ENCODE results near the gene NDUFV1.
A peak's percentile ranks its signal among the peaks of the same experiment; 100 is the strongest.
"Not testable (repeated sequence)": the region's sequence is repeated elsewhere in the genome, so short reads cannot be mapped to it uniquely, and the experiment has no call there.

The NDUFV1 gene

GRCh38 chr11:67622905-67623304 lies 16.2 kb downstream of the NDUFV1 start:
- H3K36me3 ChIP-seq (ENCODE audit: control insufficient read depth, low read depth, low read length); H3K27ac ChIP-seq (ENCODE audit: low read length); H3K9ac ChIP-seq (ENCODE audit: low read length); H3K4me1 ChIP-seq (ENCODE audit: control insufficient read depth, low read depth, low read length); H3K9me3 ChIP-seq (ENCODE audit: control insufficient read depth, low read depth, low read length); H3K4me3 ChIP-seq (ENCODE audit: low read length); H3K27me3 ChIP-seq (ENCODE audit: control insufficient read depth, insufficient read depth, low read length): not testable (repeated sequence)

- H3K9me3 ChIP-seq (ENCODE audit: control insufficient read depth, low read depth, low read length); H3K4me1 ChIP-seq (ENCODE audit: control insufficient read depth, low read depth, low read length); H3K27me3 ChIP-seq (ENCODE audit: control insufficient read depth, insufficient read depth, low read length); H3K9ac ChIP-seq (ENCODE audit: low read length); H3K36me3 ChIP-seq (ENCODE audit: control insufficient read depth, low read depth, low read length); H3K4me3 ChIP-seq (ENCODE audit: low read length); H3K27ac ChIP-seq (ENCODE audit: low read length): not testable (repeated sequence)
Observed at GRCh38 chr11:67623795-67624194, 17.1 kb downstream of the NDUFV1 start.

GRCh38 chr11:67626131-67626833 lies 19.5 kb downstream of the NDUFV1 start:
- not testable (repeated sequence) for H3K4me3 ChIP-seq (ENCODE audit: low read length); H3K9ac ChIP-seq (ENCODE audit: low read length); H3K4me1 ChIP-seq (ENCODE audit: control insufficient read depth, low read depth, low read length); H3K36me3 ChIP-seq (ENCODE audit: control insufficient read depth, low read depth, low read length); H3K9me3 ChIP-seq (ENCODE audit: control insufficient read depth, low read depth, low read length); H3K27ac ChIP-seq (ENCODE audit: low read length); H3K27me3 ChIP-seq (ENCODE audit: control insufficient read depth, insufficient read depth, low read length)

- Histone ChIP-seq H3K36me3 (ENCODE audit: control insufficient read depth, low read depth, low read length) (peaks cover 10% of the 10 kb centered on the region), H3K9me3 (ENCODE audit: control insufficient read depth, low read depth, low read length) (no peaks in the 10 kb centered on the region), H3K27ac (ENCODE audit: low read length) (no peak overlapping the region), H3K9ac (ENCODE audit: low read length) (no peak overlapping the region), H3K4me1 (ENCODE audit: control insufficient read depth, low read depth, low read length) (no peaks in the 10 kb centered on the region), H3K4me3 (ENCODE audit: low read length) (no peak overlapping the region), H3K27me3 (ENCODE audit: control insufficient read depth, insufficient read depth, low read length) (no peaks in the 10 kb centered on the region)
Observed at GRCh38 chr11:67626970-67627369, 20.2 kb downstream of the NDUFV1 start.

GRCh38 chr11:67627441-67627811 lies 20.7 kb downstream of the NDUFV1 start:
- Histone ChIP-seq H3K9me3 (ENCODE audit: control insufficient read depth, low read depth, low read length) (no peaks in the 10 kb centered on the region), H3K4me1 (ENCODE audit: control insufficient read depth, low read depth, low read length) (no peaks in the 10 kb centered on the region), H3K27me3 (ENCODE audit: control insufficient read depth, insufficient read depth, low read length) (no peaks in the 10 kb centered on the region), H3K36me3 (ENCODE audit: control insufficient read depth, low read depth, low read length) (peaks cover 10% of the 10 kb centered on the region), H3K27ac (ENCODE audit: low read length) (no peak overlapping the region), H3K4me3 (ENCODE audit: low read length) (no peak overlapping the region), H3K9ac (ENCODE audit: low read length) (no peak overlapping the region)

GRCh38 chr11:67627812-67628624 lies 21.3 kb downstream of the NDUFV1 start:
- Histone ChIP-seq H3K36me3 (ENCODE audit: control insufficient read depth, low read depth, low read length) (peaks cover 10% of the 10 kb centered on the region), H3K4me3 (ENCODE audit: low read length) (no peak overlapping the region), H3K4me1 (ENCODE audit: control insufficient read depth, low read depth, low read length) (no peaks in the 10 kb centered on the region), H3K9ac (ENCODE audit: low read length) (no peak overlapping the region), H3K27me3 (ENCODE audit: control insufficient read depth, insufficient read depth, low read length) (no peaks in the 10 kb centered on the region), H3K9me3 (ENCODE audit: control insufficient read depth, low read depth, low read length) (no peaks in the 10 kb centered on the region), H3K27ac (ENCODE audit: low read length) (no peak overlapping the region)

GRCh38 chr11:67628710-67629385 lies 22.1 kb downstream of the NDUFV1 start:
- Histone ChIP-seq H3K27ac (ENCODE audit: low read length) (no peak overlapping the region), H3K9me3 (ENCODE audit: control insufficient read depth, low read depth, low read length) (no peaks in the 10 kb centered on the region), H3K4me3 (ENCODE audit: low read length) (peak overlapping the region; percentile 62), H3K9ac (ENCODE audit: low read length) (no peak overlapping the region), H3K4me1 (ENCODE audit: control insufficient read depth, low read depth, low read length) (no peaks in the 10 kb centered on the region), H3K36me3 (ENCODE audit: control insufficient read depth, low read depth, low read length) (peaks cover 10% of the 10 kb centered on the region), H3K27me3 (ENCODE audit: control insufficient read depth, insufficient read depth, low read length) (no peaks in the 10 kb centered on the region)

GRCh38 chr11:67629386-67630227 lies 22.9 kb downstream of the NDUFV1 start, which contains the start of gene NUDT8:
Gene NUDT8, minus strand, starts transcription at chr11:67629937. Its CDS starts 26 bp downstream, at chr11:67629911.
- peak within 1 kb of the TSS; percentile 72 for H3K4me3 ChIP-seq (ENCODE audit: low read length)
- no peaks in the 10 kb centered on the region for H3K4me1 ChIP-seq (ENCODE audit: control insufficient read depth, low read depth, low read length)
- H3K27me3 ChIP-seq (ENCODE audit: control insufficient read depth, insufficient read depth, low read length), result no peaks in the 10 kb centered on the region
- no peaks in the 10 kb centered on the region for H3K9me3 ChIP-seq (ENCODE audit: control insufficient read depth, low read depth, low read length)
- no peak within 1 kb of the TSS for H3K27ac ChIP-seq (ENCODE audit: low read length)
- H3K9ac ChIP-seq (ENCODE audit: low read length), result peak within 1 kb of the TSS; percentile 22
- H3K36me3 ChIP-seq (ENCODE audit: control insufficient read depth, low read depth, low read length), result peaks cover 10% of the 10 kb centered on the region

- no peaks in the 10 kb centered on the region for H3K9me3 ChIP-seq (ENCODE audit: control insufficient read depth, low read depth, low read length)
- peaks cover 10% of the 10 kb centered on the region for H3K36me3 ChIP-seq (ENCODE audit: control insufficient read depth, low read depth, low read length)
- peak overlapping the region; percentile 6 for H3K9ac ChIP-seq (ENCODE audit: low read length)
- H3K27ac ChIP-seq (ENCODE audit: low read length), result no peak overlapping the region
- peak overlapping the region; percentile 72 for H3K4me3 ChIP-seq (ENCODE audit: low read length)
- no peaks in the 10 kb centered on the region for H3K27me3 ChIP-seq (ENCODE audit: control insufficient read depth, insufficient read depth, low read length)
- no peaks in the 10 kb centered on the region for H3K4me1 ChIP-seq (ENCODE audit: control insufficient read depth, low read depth, low read length)
Observed at GRCh38 chr11:67630228-67630942, 23.6 kb downstream of the NDUFV1 start.

- Histone ChIP-seq H3K4me3 (ENCODE audit: low read length) (peak overlapping the region; percentile 72), H3K27ac (ENCODE audit: low read length) (no peak overlapping the region), H3K36me3 (ENCODE audit: control insufficient read depth, low read depth, low read length) (peaks cover 10% of the 10 kb centered on the region), H3K9ac (ENCODE audit: low read length) (peak overlapping the region; percentile 6), H3K27me3 (ENCODE audit: control insufficient read depth, insufficient read depth, low read length) (no peaks in the 10 kb centered on the region), H3K4me1 (ENCODE audit: control insufficient read depth, low read depth, low read length) (no peaks in the 10 kb centered on the region), H3K9me3 (ENCODE audit: control insufficient read depth, low read depth, low read length) (no peaks in the 10 kb centered on the region)
Observed at GRCh38 chr11:67630943-67631331, 24.2 kb downstream of the NDUFV1 start.
